B cell (primary cell): ENCODE measurements around the gene SEMA3E. TPM values are rescaled to one million over a fixed set of nuclear protein-coding genes. Genes with fewer than 3 reads are reported as not detected.

Experiments used
- ATAC-seq: fragments of 200-7000 bp; cut with Tn5 transposase; one replicate; pipeline ENCODE4 v1.10.0; 2021; ENCODE audit warnings: low read depth, mild to moderate bottlenecking, moderate number of reproducible peaks, moderate library complexity
- CTCF ChIA-PET: fragments of 350-600 bp; sonication (Branson Sonifier 250); formaldehyde crosslinking; loops from one replicate; lab custom pipeline; 2021; ENCODE audit warnings: antibody characterized with exemption, inconsistent platforms; lab: Charles Lee
- POLR2A ChIA-PET: fragments of 350-600 bp; sonication (Branson Sonifier 250); formaldehyde crosslinking; loops from one replicate; lab custom pipeline; 2021; ENCODE audit warnings: antibody characterized with exemption; lab: Charles Lee
- DNase-seq: peaks from one replicate; pipeline ENCODE4 v3.0.0; 2013
- H2AFZ ChIP-seq: 2 replicates; pipeline ENCODE4 v1.6.1; 2012; ENCODE audit warnings: mild to moderate bottlenecking, low read depth, low read length; ENCODE audit not compliant: insufficient read depth, poor library complexity, severe bottlenecking
- H3K27ac ChIP-seq, 2 donors: 1 replicate in 1 of 2; 2 replicates in 1 of 2; pipeline ENCODE4 v1.5.1; 2012 to 2013; ENCODE audit warnings: low read length in 2 of 2, mild to moderate bottlenecking in 2 of 2, moderate library complexity in 1 of 2
- H3K27me3 ChIP-seq, 4 experiments: fragments of 200-600 bp in 1 of 4; sonication (generic) in 1 of 4; replicated peaks in 1 of 4; 1 replicate in 2 of 4; 2 replicates in 2 of 4; pipeline versions ENCODE4 v1.6.1 to v1.7.0; 2013 to 2016; ENCODE audit warnings: low read length in 3 of 4, mild to moderate bottlenecking in 2 of 4, mixed read lengths in 1 of 4, moderate library complexity in 1 of 4; ENCODE audit not compliant: insufficient read depth in 4 of 4, control insufficient read depth in 3 of 4; ENCODE audit errors: control extremely low read depth in 1 of 4
- H3K36me3 ChIP-seq, 2 experiments: replicated peaks in 1 of 2; 1 replicate in 1 of 2; 2 replicates in 1 of 2; pipeline versions ENCODE4 v1.6.1 to v1.7.1; 2013; ENCODE audit warnings: low read length in 1 of 2; ENCODE audit not compliant: insufficient read depth in 2 of 2, control insufficient read depth in 1 of 2; ENCODE audit errors: control extremely low read depth in 1 of 2, extremely low read depth in 1 of 2
- H3K4me1 ChIP-seq, 2 donors: fragments of 200-600 bp in 1 of 2; sonication (generic) in 1 of 2; 1 replicate in 1 of 2; 2 replicates in 1 of 2; pipeline versions ENCODE4 v1.5.1 to v1.6.1; 2013 to 2017; ENCODE audit warnings: low read length in 2 of 2; ENCODE audit not compliant: control insufficient read depth in 2 of 2, insufficient read depth in 2 of 2
- H3K4me2 ChIP-seq: replicated peaks from 2 replicates; pipeline ENCODE3; 2012; ENCODE audit warnings: mild to moderate bottlenecking, low read depth, low read length; ENCODE audit not compliant: poor library complexity, severe bottlenecking
- H3K4me3 ChIP-seq, 5 experiments: fragments of 200-600 bp in 1 of 5; sonication (generic) in 1 of 5; 1 replicate in 3 of 5; 2 replicates in 2 of 5; pipeline versions ENCODE4 v1.5.1 to v1.7.0; 2011 to 2016; ENCODE audit warnings: low read length in 4 of 5, mild to moderate bottlenecking in 4 of 5, low read depth in 2 of 5, control low read depth in 1 of 5, moderate library complexity in 1 of 5; ENCODE audit not compliant: insufficient read depth in 1 of 5; ENCODE audit errors: control extremely low read depth in 1 of 5, extremely low read depth in 1 of 5
- H3K79me2 ChIP-seq: fragments of 200-600 bp; sonication (generic); one replicate; pipeline ENCODE4 v1.6.0; 2016; ENCODE audit warnings: low read length; ENCODE audit not compliant: control insufficient read depth, insufficient read depth
- H3K9ac ChIP-seq: fragments of 200-600 bp; sonication (generic); 2 replicates; pipeline ENCODE4 v1.6.1; 2017; ENCODE audit warnings: mild to moderate bottlenecking, low read length, moderate library complexity
- H3K9me3 ChIP-seq, 3 donors: one replicate each; pipeline versions ENCODE4 v1.6.1 to v1.7.1; 2013; ENCODE audit warnings: low read length in 2 of 3; ENCODE audit not compliant: control insufficient read depth in 2 of 3, insufficient read depth in 1 of 3; ENCODE audit errors: control extremely low read depth in 1 of 3
- H4K20me1 ChIP-seq: 2 replicates; pipeline ENCODE4 v1.6.0; 2012; ENCODE audit warnings: mild to moderate bottlenecking, low read length; ENCODE audit not compliant: insufficient read depth, control insufficient read depth, poor library complexity, severe bottlenecking
- H3K27ac Mint-ChIP-seq: one replicate; pipeline ENCODE4 v1.8.0; 2021; ENCODE audit warnings: mixed read lengths
- H3K27me3 Mint-ChIP-seq: one replicate; pipeline ENCODE4 v1.8.0; 2021; ENCODE audit warnings: mixed read lengths
- H3K4me1 Mint-ChIP-seq: one replicate; pipeline ENCODE4 v1.8.0; 2021; ENCODE audit warnings: mixed read lengths
- H3K4me3 Mint-ChIP-seq: one replicate; pipeline ENCODE4 v1.8.0; 2021; ENCODE audit warnings: mixed read lengths
- H3K9me3 Mint-ChIP-seq: one replicate; pipeline ENCODE4 v1.8.0; 2022; ENCODE audit warnings: mixed read lengths; ENCODE audit not compliant: insufficient read depth
- CTCF ChIP-seq: fragments of 200-600 bp; IDR thresholded peaks from one replicate; pipeline ENCODE4 v1.8.0; 2022; ENCODE audit warnings: antibody characterized with exemption, mild to moderate bottlenecking
- EZH2 ChIP-seq: IDR thresholded peaks from 2 replicates; pipeline ENCODE4 v1.6.1; 2012; ENCODE audit warnings: borderline replicate concordance, low read depth, mild to moderate bottlenecking, moderate library complexity, low read length; ENCODE audit not compliant: insufficient read depth, poor library complexity, severe bottlenecking
- WGBS: methylation state at CpG from one replicate; pipeline ENCODE4 v1.1.5; 2013; ENCODE audit warnings: missing lambda C conversion rate; ENCODE audit not compliant: insufficient coverage; 5-methylcytosine and 5-hydroxymethylcytosine counted together
- intact Hi-C: fragments of 100-400 bp; cut with micrococcal nuclease; formaldehyde crosslinking; loops from one replicate; pipeline ENCODE4 v1.10.0; 2022
- polyA plus RNA-seq: library from polyadenylated mRNA; depleted of rRNA; stranded (reverse); fragments of >200 nt; gene quantifications from 2 replicates; pipeline ENCODE4 v1.2.3, GENCODE V29; 2012
- total RNA-seq, 2 donors: library from RNA; stranded (reverse); fragments of 120-200 nt in 1 of 2; gene quantifications; 1 replicate in 1 of 2; 2 replicates in 1 of 2; pipeline versions ENCODE4 v1.2.3 to v1.2.4, GENCODE V29; 2013 to 2022

Gene SEMA3E
- total and polyA plus RNA-seq, 2 donors (not counting 1 experiment from before 2014, with no cell fraction given), result not detected

GRCh38 chr7:83517035-83517700, 131.8 kb downstream of the SEMA3E start:
- ChIA-PET CTCF (no interaction called here), POLR2A (no interaction called here)
- 80% methylated on average over 1 of the region's 3 CpGs for WGBS
- H2AFZ ChIP-seq, result no peak overlapping the region
- H3K9me3 ChIP-seq, result no peaks in the 10 kb centered on the region
- intact Hi-C loops, result no loop called here
- H4K20me1 ChIP-seq, result no peaks in the 10 kb centered on the region
- H3K27ac Mint-ChIP-seq, result no peak overlapping the region
- no peak overlapping the region for H3K9ac ChIP-seq
- no peaks in the 10 kb centered on the region for H3K27me3 ChIP-seq
- no peaks in the 10 kb centered on the region for H3K27me3 Mint-ChIP-seq
- H3K4me1 ChIP-seq, result no peaks in the 10 kb centered on the region
- H3K27ac ChIP-seq, result no peak overlapping the region
- no peaks in the 10 kb centered on the region for H3K4me1 Mint-ChIP-seq
- no peaks in the 10 kb centered on the region for H3K36me3 ChIP-seq
- H3K4me3 Mint-ChIP-seq, result no peak overlapping the region
- H3K4me3 ChIP-seq, result no peak overlapping the region
- DNase-seq, result no peak
- H3K79me2 ChIP-seq, result no peaks in the 10 kb centered on the region
- H3K4me2 ChIP-seq, result no peak overlapping the region
- TF ChIP-seq EZH2 (no peak), CTCF (no peak)
- H3K9me3 Mint-ChIP-seq, result peaks cover 3% of the 10 kb centered on the region
- ATAC-seq, result no peak

- Mint-ChIP-seq H3K27ac (no peak overlapping the region), H3K27me3 (no peaks in the 10 kb centered on the region), H3K9me3 (peaks cover 5% of the 10 kb centered on the region), H3K4me1 (no peaks in the 10 kb centered on the region), H3K4me3 (no peak overlapping the region)
- WGBS, result no CpG with 5 or more reads among the region's 3 CpGs
- DNase-seq (no peak), ATAC-seq (no peak)
- TF ChIP-seq EZH2 (no peak), CTCF (no peak)
- Histone ChIP-seq H3K27ac (no peak overlapping the region), H3K4me1 (no peaks in the 10 kb centered on the region), H3K4me2 (no peak overlapping the region), H2AFZ (no peak overlapping the region), H3K9me3 (peaks cover 0 to 4% (median 0%) of the 10 kb centered on the region in 3 donors), H3K79me2 (no peaks in the 10 kb centered on the region), H3K4me3 (no peak overlapping the region), H4K20me1 (no peaks in the 10 kb centered on the region), H3K36me3 (no peaks in the 10 kb centered on the region), H3K27me3 (no peaks in the 10 kb centered on the region), H3K9ac (no peak overlapping the region)
- POLR2A ChIA-PET, result no interaction called here
- intact Hi-C loops, result no loop called here
- CTCF ChIA-PET, result no interaction called here
These were observed 134.0 kb downstream of the SEMA3E start for GRCh38 chr7:83514977-83515376.
